Effector memory CD4-positive, alpha-beta T cell (primary cell): ENCODE measurements around the gene GIPC3.

ENCODE experiments used
- DNase-seq, 3 donors: peaks; one replicate each; pipeline ENCODE4 v3.0.0-alpha.2; 2020
- H3K27ac ChIP-seq: 2 replicates; pipeline ENCODE4 v1.7.0; 2013; ENCODE audit warnings: mild to moderate bottlenecking, low read length, moderate library complexity; ENCODE audit not compliant: insufficient read depth, poor library complexity, severe bottlenecking
- H3K27me3 ChIP-seq: replicated peaks from 2 replicates; pipeline ENCODE4 v1.7.0; 2013; ENCODE audit warnings: mild to moderate bottlenecking, low read length; ENCODE audit not compliant: insufficient read depth, control insufficient read depth, poor library complexity, severe bottlenecking
- H3K36me3 ChIP-seq: 2 replicates; pipeline ENCODE4 v1.7.0; 2013; ENCODE audit warnings: mild to moderate bottlenecking, low read length, moderate library complexity; ENCODE audit not compliant: control insufficient read depth, insufficient read depth
- H3K4me1 ChIP-seq: 2 replicates; pipeline ENCODE4 v1.7.0; 2013; ENCODE audit warnings: low read length, mild to moderate bottlenecking; ENCODE audit not compliant: control insufficient read depth, insufficient read depth, poor library complexity, severe bottlenecking
- H3K4me3 ChIP-seq: 2 replicates; pipeline ENCODE4 v1.7.0; 2013; ENCODE audit warnings: low read length, low read depth, mild to moderate bottlenecking; ENCODE audit not compliant: insufficient read depth, poor library complexity, severe bottlenecking
- H3K9me3 ChIP-seq: 2 replicates; pipeline ENCODE4 v1.7.0; 2013; ENCODE audit warnings: mild to moderate bottlenecking, low read length, moderate library complexity; ENCODE audit not compliant: control insufficient read depth

Gene GIPC3

GRCh38 chr19:3636962-3637361 is 51.7 kb downstream of the GIPC3 start:
- H3K9me3 ChIP-seq: no peaks in the 10 kb centered on the region
- H3K36me3 ChIP-seq: peaks cover 12% of the 10 kb centered on the region
- no peak for DNase-seq
- H3K4me3 ChIP-seq: no peak overlapping the region
- H3K4me1 ChIP-seq: no peaks in the 10 kb centered on the region
- no peaks in the 10 kb centered on the region for H3K27me3 ChIP-seq
- no peak overlapping the region for H3K27ac ChIP-seq

GRCh38 chr19:3637621-3638020 is 52.3 kb downstream of the GIPC3 start:
- Histone ChIP-seq H3K27ac (no peak overlapping the region), H3K9me3 (no peaks in the 10 kb centered on the region), H3K4me1 (no peaks in the 10 kb centered on the region), H3K4me3 (no peak overlapping the region), H3K27me3 (no peaks in the 10 kb centered on the region), H3K36me3 (peaks cover 12% of the 10 kb centered on the region)
- no peak for DNase-seq

GRCh38 chr19:3638208-3639193 is 53.2 kb downstream of the GIPC3 start:
- H3K27me3 ChIP-seq: no peaks in the 10 kb centered on the region
- no peak for DNase-seq

GRCh38 chr19:3639479-3639878 is 54.2 kb downstream of the GIPC3 start:
- Histone ChIP-seq H3K4me3 (no peak overlapping the region), H3K36me3 (peaks cover 12% of the 10 kb centered on the region), H3K9me3 (no peaks in the 10 kb centered on the region), H3K27me3 (no peaks in the 10 kb centered on the region), H3K4me1 (no peaks in the 10 kb centered on the region), H3K27ac (no peak overlapping the region)
- DNase-seq: no peak

More at GRCh38 chr19:3638208-3639193, 53.2 kb downstream of the GIPC3 start:
- Histone ChIP-seq H3K27ac (no peak overlapping the region), H3K4me3 (no peak overlapping the region), H3K9me3 (no peaks in the 10 kb centered on the region), H3K4me1 (no peaks in the 10 kb centered on the region), H3K36me3 (peaks cover 12% of the 10 kb centered on the region)

- Histone ChIP-seq H3K36me3 (peaks cover 19% of the 10 kb centered on the region), H3K9me3 (no peaks in the 10 kb centered on the region), H3K27ac (no peak overlapping the region), H3K4me1 (no peaks in the 10 kb centered on the region), H3K4me3 (no peak overlapping the region), H3K27me3 (no peaks in the 10 kb centered on the region)
- no peak for DNase-seq
Measured at GRCh38 chr19:3641515-3642269, 56.4 kb downstream of the GIPC3 start.

GRCh38 chr19:3642296-3642695 is 57.0 kb downstream of the GIPC3 start:
- Histone ChIP-seq H3K36me3 (peaks cover 19% of the 10 kb centered on the region), H3K27ac (no peak overlapping the region), H3K4me1 (no peaks in the 10 kb centered on the region), H3K4me3 (no peak overlapping the region), H3K27me3 (no peaks in the 10 kb centered on the region), H3K9me3 (no peaks in the 10 kb centered on the region)
- DNase-seq: no peak
